GM21737 (cell line): ENCODE measurements around the gene SLC35G3.
"Not testable (repeated sequence)": the region's sequence is repeated elsewhere in the genome, so short reads cannot be mapped to it uniquely, and the experiment has no call there.

ENCODE experiments used
- ATAC-seq: cut with Tn5 transposase; IDR thresholded peaks from one replicate; pipeline ENCODE4 v1.9.1; 2021; ENCODE audit warnings: mild to moderate bottlenecking, moderate library complexity; ENCODE audit not compliant: unreplicated experiment

The SLC35G3 gene

GRCh38 chr17:35167046-35167445 lies 27.1 kb downstream of the SLC35G3 start:
- ATAC-seq: no peak

GRCh38 chr17:35166526-35166925 lies 27.7 kb downstream of the SLC35G3 start:
- no peak for ATAC-seq

- no peak for ATAC-seq
These were observed 29.5 kb downstream of the SLC35G3 start for GRCh38 chr17:35164716-35165115.

GRCh38 chr17:35163886-35164285 lies 30.3 kb downstream of the SLC35G3 start:
- ATAC-seq: no peak

- no peak for ATAC-seq
These were observed 31.4 kb downstream of the SLC35G3 start for GRCh38 chr17:35162755-35163154.

GRCh38 chr17:35161281-35161761 lies 32.9 kb downstream of the SLC35G3 start:
- no peak for ATAC-seq

- no peak for ATAC-seq
These were observed 33.6 kb downstream of the SLC35G3 start for GRCh38 chr17:35160354-35161201.

- ATAC-seq: no peak
These were observed 34.3 kb downstream of the SLC35G3 start for GRCh38 chr17:35159940-35160339.

- no peak for ATAC-seq
These were observed 38.9 kb downstream of the SLC35G3 start for GRCh38 chr17:35155246-35155645.

GRCh38 chr17:35154196-35155165 lies 39.7 kb downstream of the SLC35G3 start:
- ATAC-seq: no peak

GRCh38 chr17:35152421-35153140 lies 41.6 kb downstream of the SLC35G3 start:
- ATAC-seq: no peak

- ATAC-seq: not testable (repeated sequence)
These were observed 43.1 kb downstream of the SLC35G3 start for GRCh38 chr17:35151080-35151479.

- ATAC-seq: no peak
These were observed 44.3 kb downstream of the SLC35G3 start for GRCh38 chr17:35149941-35150340.

- ATAC-seq: no peak
These were observed 46.0 kb downstream of the SLC35G3 start for GRCh38 chr17:35148144-35148543.

GRCh38 chr17:35147375-35147905 lies 46.8 kb downstream of the SLC35G3 start, which contains the start of gene UNC45B:
UNC45B (plus strand) TSS chr17:35147817; CDS start chr17:35148264, 447 bp downstream.
- ATAC-seq: no peak

GRCh38 chr17:35146214-35146833 lies 47.9 kb downstream of the SLC35G3 start:
- no peak for ATAC-seq

GRCh38 chr17:35144840-35145239 lies 49.4 kb downstream of the SLC35G3 start:
- no peak for ATAC-seq
